Measurements from ENCODE around the gene RPL28. TPM values are rescaled to one million over a fixed set of nuclear protein-coding genes. Genes with fewer than 3 reads are reported as not detected.
A peak's percentile ranks its signal among the peaks of the same experiment; 100 is the strongest.
"Not testable (repeated sequence)": the region's sequence is repeated elsewhere in the genome, so short reads cannot be mapped to it uniquely, and the experiment has no call there.

Gene RPL28
- total RNA-seq, 1 donor, result 829 TPM

GRCh38 chr19:55443824-55444480 is 58.2 kb downstream of the RPL28 start:
- no peak for DNase-seq (ENCODE audit: low read depth)
- TF ChIP-seq CTCF (IDR thresholded peaks at IDR 0.05; ENCODE audit: insufficient read depth, low read length), result no peak
- H3K4me3 ChIP-seq (ENCODE audit: low read depth, low read length), result no peak overlapping the region

GRCh38 chr19:55444646-55445045 is 58.9 kb downstream of the RPL28 start:
- no peak overlapping the region for H3K4me3 ChIP-seq (ENCODE audit: low read depth, low read length)
- no peak for DNase-seq (ENCODE audit: low read depth)
- TF ChIP-seq CTCF (IDR thresholded peaks at IDR 0.05; ENCODE audit: insufficient read depth, low read length), result no peak

GRCh38 chr19:55446060-55446459 is 60.3 kb downstream of the RPL28 start:
- DNase-seq (ENCODE audit: low read depth), result no peak
- TF ChIP-seq CTCF (IDR thresholded peaks at IDR 0.05; ENCODE audit: insufficient read depth, low read length), result no peak
- H3K4me3 ChIP-seq (ENCODE audit: low read depth, low read length), result no peak overlapping the region

- no peak for TF ChIP-seq CTCF (IDR thresholded peaks at IDR 0.05; ENCODE audit: insufficient read depth, low read length)
- peak; percentile 43 for DNase-seq (ENCODE audit: low read depth)
- no peak overlapping the region for H3K4me3 ChIP-seq (ENCODE audit: low read depth, low read length)
Observed at GRCh38 chr19:55447421-55448174, 61.9 kb downstream of the RPL28 start.

GRCh38 chr19:55448175-55448490 is 62.4 kb downstream of the RPL28 start:
- DNase-seq (ENCODE audit: low read depth); H3K4me3 ChIP-seq (ENCODE audit: low read depth, low read length): not testable (repeated sequence)

GRCh38 chr19:55449469-55449868 is 63.7 kb downstream of the RPL28 start:
- no peak for TF ChIP-seq CTCF (IDR thresholded peaks at IDR 0.05; ENCODE audit: insufficient read depth, low read length)
- no peak overlapping the region for H3K4me3 ChIP-seq (ENCODE audit: low read depth, low read length)
- DNase-seq (ENCODE audit: low read depth), result no peak

GRCh38 chr19:55451163-55451964 is 65.6 kb downstream of the RPL28 start:
- no peak for TF ChIP-seq CTCF (IDR thresholded peaks at IDR 0.05; ENCODE audit: insufficient read depth, low read length)
- H3K4me3 ChIP-seq (ENCODE audit: low read depth, low read length), result no peak overlapping the region
- no peak for DNase-seq (ENCODE audit: low read depth)
